H1 (cell line): ENCODE measurements around the gene RFX1. TPM values are rescaled to one million over a fixed set of nuclear protein-coding genes. Genes with fewer than 3 reads are reported as not detected.
A peak's percentile ranks its signal among the peaks of the same experiment; 100 is the strongest.

Experiments used
- ASH2L ChIP-seq: fragments of 200-600, 300-600 bp; sonication (generic); IDR thresholded peaks from one replicate; pipeline ENCODE4 v1.7.1; 2017; ENCODE audit warnings: low read length
- CBX5 ChIP-seq: fragments of 300-800, 300-1000 bp; sonication (generic); IDR thresholded peaks from 2 replicates; pipeline ENCODE4 v1.7.1; 2016; ENCODE audit warnings: antibody characterized with exemption, low read length, low read depth
- CHD1 ChIP-seq: IDR thresholded peaks from 2 replicates; pipeline ENCODE4 v1.6.1; 2012; ENCODE audit warnings: low read depth, low read length, improper control_type of control experiment
- HDAC2 ChIP-seq, 2 experiments: fragments of 300-600 bp in 1 of 2; sonication (generic) in 1 of 2; IDR thresholded peaks; 2 replicates each; pipeline ENCODE4 v1.6.1; 2011 to 2012; ENCODE audit warnings: low read depth in 2 of 2, low read length in 2 of 2, mild to moderate bottlenecking in 2 of 2, moderate library complexity in 2 of 2, borderline replicate concordance in 1 of 2, inconsistent platforms in 1 of 2
- RAD21 ChIP-seq, 2 experiments: IDR thresholded peaks in 1 of 2; conservative IDR thresholded peaks in 1 of 2; 2 replicates each; pipeline ENCODE4 v1.6.1; 2011; ENCODE audit warnings: low read depth in 2 of 2, low read length in 2 of 2, improper control_type of control experiment in 1 of 2, inconsistent platforms in 1 of 2, mild to moderate bottlenecking in 1 of 2, moderate library complexity in 1 of 2
- RBBP5 ChIP-seq: IDR thresholded peaks from 2 replicates; pipeline ENCODE4 v1.7.1; 2012; ENCODE audit warnings: low read depth, mild to moderate bottlenecking, inconsistent platforms, low read length, moderate library complexity, borderline replicate concordance
- RFX5 ChIP-seq: IDR thresholded peaks from 2 replicates; pipeline ENCODE4 v1.6.1; 2011; ENCODE audit warnings: low read depth, low read length, improper control_type of control experiment, borderline replicate concordance
- TAF1 ChIP-seq: IDR thresholded peaks from 2 replicates; pipeline ENCODE4 v1.6.1; 2011; ENCODE audit warnings: mild to moderate bottlenecking, low read depth, low read length
- TBP ChIP-seq: IDR thresholded peaks from 2 replicates; pipeline ENCODE4 v1.6.1; 2011; ENCODE audit warnings: low read depth, low read length, improper control_type of control experiment
- polyA plus RNA-seq, 7 experiments: library from polyadenylated mRNA; depleted of rRNA in 3 of 7; stranded (reverse) in 5 of 7; unstranded in 2 of 7; fragments of >200 nt in 5 of 7; fragments of 200-250 nt in 2 of 7; gene quantifications; 1 replicate in 5 of 7; 2 replicates in 1 of 7; 4 replicates in 1 of 7; pipeline versions ENCODE4 v1.2.1 to v1.2.3, GENCODE V29; 2011 to 2013; ENCODE audit warnings: missing spikeins in 2 of 7, mixed read lengths in 2 of 7
- total RNA-seq: library from RNA; stranded (reverse); fragmentation: NEBNext Ultra II Directional; extraction: Animal tissue kit (Norgen Biotek cat#: 25700); gene quantifications from 2 replicates; pipeline ENCODE4 v1.2.1, GENCODE V29; 2021
- TF ChIP-seq, protein P1 (sequence below), 3 experiments: IDR thresholded peaks; 1 replicate in 2 of 3; 2 replicates in 1 of 3; pipeline versions ENCODE4 v1.5.1 to v1.6.1; 2011; ENCODE audit warnings: low read length in 3 of 3, mild to moderate bottlenecking in 3 of 3, inconsistent platforms in 2 of 3, low read depth in 1 of 3, moderate library complexity in 1 of 3; ENCODE audit not compliant: insufficient read depth in 1 of 3; ENCODE audit errors: control extremely low read depth in 1 of 3
- TF ChIP-seq, protein P2 (sequence below): IDR thresholded peaks from 2 replicates; pipeline ENCODE4 v1.6.1; 2012; ENCODE audit warnings: low read length, inconsistent platforms

Gene RFX1
- total and polyA plus RNA-seq, 2 of the 8 experiments (the other 6 are each of a cell fraction or from before 2014, with no cell fraction given), result 4.9 to 17.0 TPM

DNA sequence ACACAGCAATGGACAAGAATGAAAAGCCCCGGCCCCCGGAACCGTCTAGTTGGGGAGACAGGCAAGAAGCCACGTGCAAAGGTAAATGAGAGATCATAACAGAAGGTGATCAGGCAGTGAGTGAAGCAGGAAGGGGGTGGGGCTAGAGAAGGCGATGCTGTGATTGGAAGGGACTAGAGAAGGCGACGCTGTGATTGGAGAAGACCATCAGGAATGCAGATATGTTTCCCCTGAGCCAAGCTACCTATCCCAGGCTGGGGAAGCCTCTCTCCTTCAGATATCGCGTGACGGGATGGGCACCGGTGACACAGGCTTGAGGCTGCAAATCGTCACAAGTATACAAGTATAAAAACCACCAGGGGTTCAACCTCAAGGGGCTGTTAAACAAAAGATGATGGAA lies 32.0 kb downstream of the RFX1 start (continued):
- TF ChIP-seq, protein P1, sequence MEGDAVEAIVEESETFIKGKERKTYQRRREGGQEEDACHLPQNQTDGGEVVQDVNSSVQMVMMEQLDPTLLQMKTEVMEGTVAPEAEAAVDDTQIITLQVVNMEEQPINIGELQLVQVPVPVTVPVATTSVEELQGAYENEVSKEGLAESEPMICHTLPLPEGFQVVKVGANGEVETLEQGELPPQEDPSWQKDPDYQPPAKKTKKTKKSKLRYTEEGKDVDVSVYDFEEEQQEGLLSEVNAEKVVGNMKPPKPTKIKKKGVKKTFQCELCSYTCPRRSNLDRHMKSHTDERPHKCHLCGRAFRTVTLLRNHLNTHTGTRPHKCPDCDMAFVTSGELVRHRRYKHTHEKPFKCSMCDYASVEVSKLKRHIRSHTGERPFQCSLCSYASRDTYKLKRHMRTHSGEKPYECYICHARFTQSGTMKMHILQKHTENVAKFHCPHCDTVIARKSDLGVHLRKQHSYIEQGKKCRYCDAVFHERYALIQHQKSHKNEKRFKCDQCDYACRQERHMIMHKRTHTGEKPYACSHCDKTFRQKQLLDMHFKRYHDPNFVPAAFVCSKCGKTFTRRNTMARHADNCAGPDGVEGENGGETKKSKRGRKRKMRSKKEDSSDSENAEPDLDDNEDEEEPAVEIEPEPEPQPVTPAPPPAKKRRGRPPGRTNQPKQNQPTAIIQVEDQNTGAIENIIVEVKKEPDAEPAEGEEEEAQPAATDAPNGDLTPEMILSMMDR (IDR thresholded peaks at IDR 0.05; ENCODE audit: control extremely low read depth in 1 of 3, insufficient read depth in 1 of 3, low read depth in 1 of 3, low read length in 3 of 3), result no peak
- TF ChIP-seq CHD1 (no peak), TBP (peak; percentile 30; the same call in 1 of the 2 replicates), TAF1 (peak; percentile 60; the same call in 1 of the 2 replicates), RBBP5 (no peak), HDAC2 (IDR thresholded peaks at IDR 0.05; ENCODE audit: borderline replicate concordance in 1 of 2, low read depth in 2 of 2, low read length in 2 of 2) (no peak), CBX5 (no peak), RFX5 (no peak), RAD21 (IDR thresholded peaks at IDR 0.05 in 1 of 2, conservative IDR thresholded peaks at IDR 0.05 in 1 of 2; ENCODE audit: low read depth in 2 of 2, low read length in 2 of 2) (no peak), ASH2L (no peak)
- TF ChIP-seq, protein P2, sequence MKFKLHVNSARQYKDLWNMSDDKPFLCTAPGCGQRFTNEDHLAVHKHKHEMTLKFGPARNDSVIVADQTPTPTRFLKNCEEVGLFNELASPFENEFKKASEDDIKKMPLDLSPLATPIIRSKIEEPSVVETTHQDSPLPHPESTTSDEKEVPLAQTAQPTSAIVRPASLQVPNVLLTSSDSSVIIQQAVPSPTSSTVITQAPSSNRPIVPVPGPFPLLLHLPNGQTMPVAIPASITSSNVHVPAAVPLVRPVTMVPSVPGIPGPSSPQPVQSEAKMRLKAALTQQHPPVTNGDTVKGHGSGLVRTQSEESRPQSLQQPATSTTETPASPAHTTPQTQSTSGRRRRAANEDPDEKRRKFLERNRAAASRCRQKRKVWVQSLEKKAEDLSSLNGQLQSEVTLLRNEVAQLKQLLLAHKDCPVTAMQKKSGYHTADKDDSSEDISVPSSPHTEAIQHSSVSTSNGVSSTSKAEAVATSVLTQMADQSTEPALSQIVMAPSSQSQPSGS, result no peak
